ENCODE data around the gene OSBPL6.
"Not testable (repeated sequence)": the region's sequence is repeated elsewhere in the genome, so short reads cannot be mapped to it uniquely, and the experiment has no call there.

The OSBPL6 gene

DNA sequence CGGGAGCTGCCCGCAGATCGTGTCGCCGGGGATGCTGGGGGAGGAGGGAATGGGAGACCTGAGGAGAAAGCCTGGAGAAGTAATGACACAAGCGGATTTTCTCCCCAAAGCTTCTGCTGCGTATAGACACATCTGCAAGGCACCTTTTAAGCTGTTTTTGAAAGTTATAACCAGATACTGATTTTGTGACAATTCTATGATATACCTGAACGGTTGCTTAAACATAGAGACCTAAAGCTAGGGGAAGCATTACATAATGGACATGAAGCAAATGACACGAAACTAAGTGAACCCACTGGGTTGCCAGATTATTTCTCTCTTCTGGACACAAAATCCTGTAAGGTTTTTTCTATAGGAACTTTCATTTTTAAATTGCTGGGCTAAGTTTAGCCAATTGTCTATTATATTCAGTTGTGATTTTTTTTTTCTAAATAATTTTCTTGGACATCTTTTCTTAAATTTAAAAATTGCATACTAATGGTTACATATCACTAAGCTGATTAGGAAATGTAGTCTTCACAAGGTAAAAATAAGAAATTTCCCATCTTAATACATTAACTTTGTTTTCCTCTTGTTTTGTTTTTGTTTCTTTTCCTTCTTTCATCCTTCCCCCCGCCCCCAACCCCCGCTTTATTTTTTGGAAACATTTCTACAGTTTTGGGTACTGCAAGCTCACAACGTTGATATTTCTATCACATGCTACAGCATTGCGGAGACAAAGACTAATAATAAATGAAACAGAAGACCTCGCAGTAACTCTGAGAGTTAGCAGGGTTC is 1.3 kb downstream of the OSBPL6 start:
- DNase-seq (ENCODE audit: low read depth), result no peak
- TF ChIP-seq, protein P1, sequence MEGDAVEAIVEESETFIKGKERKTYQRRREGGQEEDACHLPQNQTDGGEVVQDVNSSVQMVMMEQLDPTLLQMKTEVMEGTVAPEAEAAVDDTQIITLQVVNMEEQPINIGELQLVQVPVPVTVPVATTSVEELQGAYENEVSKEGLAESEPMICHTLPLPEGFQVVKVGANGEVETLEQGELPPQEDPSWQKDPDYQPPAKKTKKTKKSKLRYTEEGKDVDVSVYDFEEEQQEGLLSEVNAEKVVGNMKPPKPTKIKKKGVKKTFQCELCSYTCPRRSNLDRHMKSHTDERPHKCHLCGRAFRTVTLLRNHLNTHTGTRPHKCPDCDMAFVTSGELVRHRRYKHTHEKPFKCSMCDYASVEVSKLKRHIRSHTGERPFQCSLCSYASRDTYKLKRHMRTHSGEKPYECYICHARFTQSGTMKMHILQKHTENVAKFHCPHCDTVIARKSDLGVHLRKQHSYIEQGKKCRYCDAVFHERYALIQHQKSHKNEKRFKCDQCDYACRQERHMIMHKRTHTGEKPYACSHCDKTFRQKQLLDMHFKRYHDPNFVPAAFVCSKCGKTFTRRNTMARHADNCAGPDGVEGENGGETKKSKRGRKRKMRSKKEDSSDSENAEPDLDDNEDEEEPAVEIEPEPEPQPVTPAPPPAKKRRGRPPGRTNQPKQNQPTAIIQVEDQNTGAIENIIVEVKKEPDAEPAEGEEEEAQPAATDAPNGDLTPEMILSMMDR (IDR thresholded peaks at IDR 0.05; ENCODE audit: insufficient read depth, low read depth, low read length, missing control alignments), result no peak
- H3K4me3 ChIP-seq (ENCODE audit: low read length), result peak overlapping the region; percentile 74

DNA sequence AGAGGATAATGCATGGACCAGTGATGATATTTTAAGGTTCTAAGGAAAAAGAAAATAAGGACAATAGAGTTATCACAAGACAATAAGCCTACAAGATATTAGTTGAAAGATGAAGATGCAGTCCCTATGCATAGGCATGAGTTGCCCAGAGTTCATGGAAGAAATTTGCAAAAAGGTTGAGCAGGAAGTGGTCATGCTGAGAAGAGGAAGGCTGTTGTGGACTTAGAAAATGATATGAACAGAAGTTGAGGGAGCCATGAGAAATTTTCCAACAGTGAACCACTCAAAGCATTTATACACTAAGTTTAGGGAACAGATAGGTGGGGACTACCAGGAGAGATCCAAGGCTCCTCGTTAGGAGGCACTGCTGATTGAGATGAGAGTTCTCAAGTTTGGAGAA is 3.5 kb downstream of the OSBPL6 start:
- DNase-seq (ENCODE audit: low read depth), result no peak
- no peak overlapping the region for H3K4me3 ChIP-seq (ENCODE audit: low read length)
- TF ChIP-seq, protein P1 (IDR thresholded peaks at IDR 0.05; ENCODE audit: insufficient read depth, low read depth, low read length, missing control alignments), result no peak

DNA sequence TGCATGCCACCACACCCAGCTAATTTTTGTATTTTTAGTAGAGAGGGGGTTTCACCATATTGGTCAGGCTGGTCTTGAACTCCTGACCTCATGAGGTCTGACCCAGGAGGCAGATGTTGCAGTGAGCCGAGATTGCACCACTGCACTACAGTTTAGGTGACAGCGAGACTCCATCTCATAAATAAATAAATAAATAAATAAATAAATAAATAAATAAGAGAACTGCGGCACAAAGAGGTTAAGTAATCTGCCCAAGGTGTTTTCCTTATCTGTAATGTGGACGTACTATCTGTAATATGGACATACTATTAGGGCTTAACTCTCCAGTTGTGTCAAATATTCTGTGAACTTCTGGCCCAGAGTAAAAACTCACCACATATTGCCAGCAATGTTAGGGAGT is 4.1 kb downstream of the OSBPL6 start:
- H3K4me3 ChIP-seq (ENCODE audit: low read length); DNase-seq (ENCODE audit: low read depth): not testable (repeated sequence)

DNA sequence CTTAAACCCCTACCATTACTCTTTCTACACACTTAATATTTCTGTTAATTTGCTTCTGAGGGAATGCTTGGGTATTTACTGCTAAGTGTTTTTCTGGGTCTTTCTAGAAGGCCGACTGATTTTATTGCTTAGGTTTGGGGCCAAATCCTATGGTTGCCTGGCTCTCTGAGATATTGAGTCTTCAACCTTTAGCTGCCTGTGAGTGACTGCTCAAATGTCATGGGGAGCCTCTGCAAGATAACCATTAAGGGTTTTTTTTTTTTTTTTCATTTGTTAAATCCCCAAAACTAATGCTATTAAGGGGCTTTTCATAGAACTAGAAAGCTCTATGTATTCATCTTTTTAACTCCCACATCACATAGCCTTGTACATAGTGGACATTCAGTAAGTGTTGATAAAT is 5.0 kb downstream of the OSBPL6 start:
- no peak overlapping the region for H3K4me3 ChIP-seq (ENCODE audit: low read length)
- TF ChIP-seq, protein P1 (IDR thresholded peaks at IDR 0.05; ENCODE audit: insufficient read depth, low read depth, low read length, missing control alignments), result no peak
- no peak for DNase-seq (ENCODE audit: low read depth)

DNA sequence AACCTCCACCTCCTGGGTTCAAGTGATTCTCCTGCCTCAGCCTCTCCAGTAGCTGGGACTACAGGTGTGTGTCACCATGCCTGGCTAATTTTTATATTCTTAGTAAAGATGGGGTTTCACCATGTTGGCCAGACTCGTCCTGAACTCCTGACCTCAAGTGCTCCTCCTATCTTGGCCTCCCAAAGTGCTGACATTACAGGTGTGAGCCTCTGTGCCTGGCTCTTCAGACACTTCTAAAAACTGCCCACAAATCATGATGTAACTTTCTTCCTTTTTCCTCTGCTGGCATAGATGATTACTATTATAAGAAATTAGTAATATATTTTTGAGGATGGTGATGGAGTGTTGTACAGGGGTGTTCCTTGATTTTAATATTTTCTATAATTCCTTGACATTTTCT is 6.0 kb downstream of the OSBPL6 start:
- no peak for DNase-seq (ENCODE audit: low read depth)
- TF ChIP-seq, protein P1 (IDR thresholded peaks at IDR 0.05; ENCODE audit: insufficient read depth, low read depth, low read length, missing control alignments), result no peak
- H3K4me3 ChIP-seq (ENCODE audit: low read length), result no peak overlapping the region

DNA sequence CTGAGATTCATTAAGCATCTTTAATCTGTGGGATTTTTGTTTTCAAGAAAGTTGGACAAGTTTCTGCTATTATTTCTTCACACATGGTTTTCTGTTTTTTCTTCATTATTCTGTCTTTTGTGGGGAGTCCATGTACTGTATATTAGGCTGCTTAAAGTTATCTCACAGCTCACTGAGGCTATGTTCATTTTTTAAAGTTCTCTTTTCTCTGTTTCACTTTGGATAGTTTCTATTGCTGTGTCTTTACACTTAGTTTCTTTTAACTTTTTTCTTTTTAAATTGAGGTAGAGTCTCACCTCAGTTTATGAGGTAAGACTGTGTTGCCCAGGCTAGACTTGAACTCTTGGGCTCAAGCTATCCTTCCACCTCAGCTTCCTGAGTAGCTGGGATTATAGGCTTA is 8.6 kb downstream of the OSBPL6 start:
- DNase-seq (ENCODE audit: low read depth), result no peak
- H3K4me3 ChIP-seq (ENCODE audit: low read length), result no peak overlapping the region
- TF ChIP-seq, protein P1 (IDR thresholded peaks at IDR 0.05; ENCODE audit: insufficient read depth, low read depth, low read length, missing control alignments), result no peak

DNA sequence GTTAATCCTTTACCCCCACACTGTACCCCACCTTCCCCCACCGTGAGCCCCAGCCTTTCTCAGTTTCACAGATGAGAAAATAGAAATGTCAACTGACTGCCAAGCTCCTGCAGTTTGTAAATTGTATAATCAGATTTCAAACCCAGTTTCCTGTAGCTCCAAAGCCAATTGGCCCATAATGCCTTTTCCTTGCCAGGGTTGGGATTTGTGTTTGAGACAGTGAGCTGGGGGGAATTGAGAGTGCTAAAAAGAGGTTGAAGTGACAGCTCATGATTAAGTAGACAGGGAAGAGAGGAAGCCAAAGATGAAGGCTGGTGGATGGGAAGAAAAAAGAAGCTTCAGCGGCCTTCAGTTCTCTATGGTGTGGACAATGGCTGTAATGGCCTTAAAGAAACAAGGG is 10.7 kb downstream of the OSBPL6 start:
- no peak overlapping the region for H3K4me3 ChIP-seq (ENCODE audit: low read length)
- TF ChIP-seq, protein P1 (IDR thresholded peaks at IDR 0.05; ENCODE audit: insufficient read depth, low read depth, low read length, missing control alignments), result no peak
- DNase-seq (ENCODE audit: low read depth), result no peak

All from epithelial cell of esophagus (primary cell).